NCI-H2227 treated with DMSO at 0.1 percent for 48 hours (cell line): ENCODE results near the gene ZNF138.
"Not testable (repeated sequence)": the region's sequence is repeated elsewhere in the genome, so short reads cannot be mapped to it uniquely, and the experiment has no call there.

ENCODE experiments used
- DNase-seq: peaks from one replicate; lab custom pipeline; 2025; lab: John Stamatoyannopoulos, UW

The ZNF138 gene

DNA sequence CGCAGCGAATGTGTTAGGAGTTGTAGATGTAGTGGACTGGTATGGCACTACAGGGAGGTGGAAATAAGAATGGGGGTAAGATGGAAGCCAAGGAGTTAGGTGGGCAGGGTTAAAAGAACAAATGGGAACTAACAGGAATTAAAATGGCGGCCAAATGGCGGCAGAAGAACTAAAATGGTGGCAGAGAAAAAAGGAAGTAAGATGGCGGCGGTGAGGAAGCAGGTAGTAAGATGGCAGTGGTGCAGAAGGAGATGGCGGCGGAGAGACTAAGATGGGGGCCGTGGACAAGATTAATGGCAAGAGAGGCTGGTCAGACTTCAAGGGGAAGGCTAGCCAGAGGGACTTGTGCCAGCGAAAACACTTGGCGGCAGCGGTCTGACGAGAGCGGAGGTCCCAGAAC, 44.5 kb downstream of the ZNF138 start:
- no peak for DNase-seq

GRCh38 chr7:64839910-64840309, 45.7 kb downstream of the ZNF138 start:
- DNase-seq: no peak

DNA sequence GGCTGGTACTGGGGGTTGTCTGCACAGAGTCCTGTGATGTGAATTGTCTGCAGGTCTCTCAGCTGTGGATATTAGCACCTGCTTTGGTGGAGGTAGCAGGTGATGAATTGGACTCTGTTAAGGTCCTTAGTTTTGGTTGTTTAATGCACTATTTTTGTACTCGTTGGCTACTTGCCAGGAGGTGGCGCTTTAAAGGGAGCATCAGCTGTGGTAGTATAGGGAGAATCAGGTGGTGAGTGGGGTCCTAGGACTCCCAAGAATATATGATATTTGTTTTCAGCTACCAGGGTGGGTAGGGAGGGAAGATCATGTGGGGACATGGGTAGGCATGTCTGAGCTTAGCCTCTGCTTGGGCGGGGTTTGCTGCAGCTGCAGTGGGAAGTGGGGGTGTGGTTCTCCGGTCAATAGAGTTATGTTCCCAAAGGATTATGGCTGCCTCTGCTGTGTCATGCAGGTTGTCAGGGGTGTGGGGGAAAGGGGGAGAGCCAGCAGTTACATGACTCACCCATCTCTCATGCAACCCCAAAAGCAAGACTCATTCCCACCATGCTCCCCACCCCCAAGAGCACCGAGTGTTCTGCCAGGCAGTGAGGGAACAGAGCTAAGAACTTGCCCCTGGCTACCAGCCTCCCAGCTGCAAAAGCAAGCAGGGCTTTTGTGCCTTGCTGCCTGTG, 55.2 kb downstream of the ZNF138 start:
- no peak for DNase-seq

DNA sequence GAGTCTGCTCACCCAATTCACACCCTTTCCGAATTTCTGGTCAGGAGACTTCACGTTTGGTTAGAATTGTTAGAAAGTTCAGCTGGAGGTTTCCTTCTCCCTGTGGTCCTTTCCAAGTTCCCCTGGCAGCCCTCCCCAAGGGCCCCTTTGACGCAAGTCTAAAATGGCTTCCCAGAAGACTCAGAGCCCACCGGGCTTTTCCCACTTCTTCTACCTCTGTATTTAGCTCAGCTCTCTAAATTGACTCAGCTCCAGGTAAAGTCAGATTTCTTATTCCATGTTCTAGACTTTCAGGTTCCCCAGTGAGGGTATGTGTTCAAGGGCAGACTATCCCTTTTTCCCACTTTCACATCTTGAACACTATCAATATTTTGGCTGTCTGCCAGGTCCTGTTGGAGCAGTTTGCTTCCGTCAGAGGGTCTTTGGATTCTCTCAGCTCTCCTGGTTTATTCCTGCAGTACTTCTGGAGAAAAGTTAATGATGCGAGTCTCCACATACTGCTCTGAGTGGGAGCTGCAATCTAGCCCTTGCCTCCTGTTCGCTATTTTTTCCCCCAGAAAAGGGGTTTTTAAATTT, 55.8 kb downstream of the ZNF138 start:
- no peak for DNase-seq

DNA sequence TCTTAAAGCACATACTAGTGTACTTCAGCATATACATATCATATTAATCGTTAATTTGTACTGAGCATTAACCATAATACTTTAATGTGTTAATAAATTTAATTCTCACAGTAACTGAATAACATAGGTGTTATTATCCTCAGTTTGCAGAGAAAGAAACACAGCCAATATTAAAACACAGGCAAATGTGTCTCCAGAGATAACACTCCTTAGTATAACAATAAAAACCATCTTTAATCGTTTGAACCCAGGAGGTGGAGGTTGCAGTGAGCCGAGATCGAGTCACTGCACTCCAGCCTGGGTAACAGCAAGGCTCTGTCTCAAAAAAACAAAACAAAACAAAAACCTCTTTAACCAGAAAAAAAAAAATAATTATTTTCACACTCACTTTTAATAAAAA, 59.5 kb downstream of the ZNF138 start:
- DNase-seq: no peak

GRCh38 chr7:64854969-64855368, 60.7 kb downstream of the ZNF138 start:
- DNase-seq: no peak

DNA sequence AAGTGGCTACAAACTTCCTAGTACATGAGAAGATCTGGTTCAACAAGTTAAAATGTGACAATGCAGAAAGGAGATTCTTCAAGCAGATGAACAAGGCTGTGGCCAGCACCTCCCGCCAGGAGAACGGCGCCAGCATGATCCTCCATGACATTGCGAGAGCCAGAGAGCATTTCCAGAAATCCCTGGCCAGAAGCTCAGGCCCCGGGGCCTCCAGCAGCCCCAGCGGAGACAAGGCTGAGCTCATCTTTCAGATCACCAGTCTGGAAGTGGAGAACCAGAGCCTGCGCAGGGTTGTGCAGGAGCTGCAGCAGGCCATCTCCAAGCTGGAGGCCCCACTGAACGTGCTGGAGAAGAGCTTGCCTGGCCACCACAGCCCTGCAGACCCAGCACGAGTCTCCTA, 68.8 kb downstream of the ZNF138 start:
- DNase-seq: no peak

- not testable (repeated sequence) for DNase-seq
Observed at GRCh38 chr7:64863530-64863929, 69.3 kb downstream of the ZNF138 start.

GRCh38 chr7:64863969-64864368, 69.7 kb downstream of the ZNF138 start:
- DNase-seq: no peak

- DNase-seq: no peak
Observed at GRCh38 chr7:64867863-64868440, 73.7 kb downstream of the ZNF138 start.

GRCh38 chr7:64868499-64868898, 74.3 kb downstream of the ZNF138 start:
- no peak for DNase-seq

- no peak for DNase-seq
Observed at GRCh38 chr7:64869121-64869725, 75.0 kb downstream of the ZNF138 start.

- no peak for DNase-seq
Observed at GRCh38 chr7:64869912-64870562, 75.8 kb downstream of the ZNF138 start.

DNA sequence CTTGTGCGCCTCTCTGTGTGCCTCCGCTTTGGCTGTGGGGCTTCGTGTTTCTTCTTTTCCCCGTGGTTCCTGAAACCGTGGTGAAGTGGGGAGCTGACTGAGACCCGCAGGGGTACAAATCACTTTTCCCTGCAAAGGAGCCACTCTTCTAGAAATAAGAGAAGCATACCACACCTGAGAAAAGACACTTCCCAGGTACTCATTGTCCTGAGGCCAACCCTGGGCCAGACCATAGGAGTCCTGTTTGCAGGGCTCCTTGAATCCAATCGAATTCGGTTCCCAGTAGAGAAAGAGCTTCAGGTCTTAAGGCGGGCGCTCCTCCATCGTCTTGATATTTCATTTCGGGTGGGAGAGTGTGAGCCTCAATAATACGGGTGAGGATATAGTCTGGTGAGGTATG, 76.4 kb downstream of the ZNF138 start:
- no peak for DNase-seq

- DNase-seq: no peak
Observed at GRCh38 chr7:64871761-64872160, 77.5 kb downstream of the ZNF138 start.

GRCh38 chr7:64872351-64873154, 78.3 kb downstream of the ZNF138 start:
- DNase-seq: no peak

GRCh38 chr7:64873155-64873500, 78.9 kb downstream of the ZNF138 start:
- no peak for DNase-seq

DNA sequence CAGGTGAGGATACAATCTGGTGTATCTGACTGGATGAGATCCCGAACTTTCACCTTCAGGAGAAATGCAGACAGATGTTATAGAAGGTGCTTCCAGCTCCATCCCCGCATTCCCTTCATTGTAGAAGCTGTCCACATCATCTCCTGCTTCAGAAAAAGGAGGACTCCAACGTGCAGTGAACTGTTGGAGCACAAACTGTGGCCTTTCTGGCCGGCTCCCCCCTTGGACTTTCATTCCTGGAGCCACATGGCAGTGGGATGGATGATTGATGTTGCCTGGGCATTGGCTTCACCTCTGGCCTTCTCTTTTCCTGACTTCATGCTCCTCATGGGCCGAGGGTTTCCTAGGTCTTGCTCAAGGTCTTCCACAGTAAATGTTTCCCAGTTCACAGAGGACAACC, 79.3 kb downstream of the ZNF138 start:
- DNase-seq: no peak

DNA sequence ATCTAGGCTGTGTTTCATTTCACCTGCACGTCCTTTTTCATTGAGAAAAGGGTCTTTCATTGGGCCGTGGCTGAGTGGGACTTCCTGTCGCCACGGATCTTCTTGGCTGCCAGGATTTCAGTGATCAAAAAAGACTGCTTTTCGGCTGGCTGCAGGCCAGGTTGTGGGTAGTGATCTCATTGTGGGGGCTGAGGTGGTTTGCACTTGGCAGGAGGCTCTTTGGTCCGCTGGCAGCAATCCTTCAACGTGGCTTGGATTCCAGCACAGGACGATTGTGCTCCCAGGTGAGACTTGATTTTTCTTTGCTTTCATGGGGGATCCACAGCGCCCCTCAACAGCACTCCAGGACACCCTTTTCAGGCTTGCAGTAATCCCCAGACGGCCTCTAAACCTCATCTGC, 79.9 kb downstream of the ZNF138 start:
- DNase-seq: no peak

DNA sequence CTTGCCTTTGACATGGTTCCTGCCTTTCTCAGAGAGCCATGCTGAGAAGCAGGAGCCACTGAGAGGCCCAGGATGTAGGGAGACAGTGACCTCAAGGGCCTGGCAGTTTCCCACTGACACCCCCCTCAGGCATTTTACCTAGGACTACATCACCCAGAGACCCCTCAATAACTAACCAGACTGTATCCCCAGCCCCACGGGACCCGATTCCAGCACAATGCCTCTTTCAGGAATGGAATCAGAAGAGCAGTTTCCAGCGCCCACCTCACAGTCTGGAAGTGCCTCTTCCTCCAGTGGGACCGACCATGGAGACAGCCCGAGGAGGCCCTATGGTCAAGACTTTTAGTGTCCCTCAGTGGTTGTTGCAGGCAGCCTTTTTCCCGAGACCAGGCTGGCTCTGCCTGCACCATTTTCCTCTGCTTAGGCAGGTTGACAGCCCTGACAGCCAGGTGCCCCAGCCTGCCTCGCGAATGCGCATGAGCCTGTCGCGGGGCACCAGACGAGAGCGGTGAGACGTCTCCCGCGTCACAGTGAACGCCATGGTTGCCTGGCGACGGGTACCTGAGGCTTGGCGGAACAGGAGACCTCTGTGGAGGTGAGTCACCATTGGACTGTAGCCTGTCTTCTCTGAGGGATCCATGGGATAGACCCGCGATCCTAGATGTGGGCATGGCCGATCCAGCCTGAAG, 80.5 kb downstream of the ZNF138 start:
- DNase-seq: no peak

- no peak for DNase-seq
Observed at GRCh38 chr7:64875258-64875657, 81.0 kb downstream of the ZNF138 start.
